Measurements from ENCODE around the gene SOCS7. TPM values are rescaled to one million over a fixed set of nuclear protein-coding genes. Genes with fewer than 3 reads are reported as not detected.

SOCS7 gene
- total RNA-seq, 2 donors from 2014 or later, result 11.4 to 15.3 TPM

DNA sequence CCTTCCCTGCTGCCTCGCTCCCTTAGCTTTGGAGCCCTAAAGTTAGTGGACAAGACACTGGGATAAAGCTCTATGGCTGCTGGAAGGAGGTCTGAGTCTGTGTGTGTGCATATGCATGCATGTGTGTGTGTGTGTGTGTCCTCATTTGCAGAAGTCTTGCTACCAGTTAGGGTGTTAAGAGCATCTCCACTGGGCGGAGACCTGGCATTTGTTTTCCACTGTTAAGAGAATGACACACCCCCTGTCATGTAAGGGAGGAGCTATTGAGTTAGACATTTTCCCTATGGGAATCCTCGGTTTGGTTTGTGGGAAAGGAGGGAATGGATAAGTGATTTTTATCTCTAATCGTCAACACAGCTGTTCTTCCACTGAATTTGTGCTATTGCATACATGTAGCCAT lies 51.8 kb downstream of the SOCS7 start:
- Histone ChIP-seq H3K36me3 (no peaks in the 10 kb centered on the region), H3K27ac (no peak overlapping the region), H3K4me1 (no peaks in the 10 kb centered on the region), H3K9me3 (no peaks in the 10 kb centered on the region), H3K4me3 (no peak overlapping the region), H3K27me3 (no peaks in the 10 kb centered on the region), H3K9ac (ENCODE audit: low read depth in 2 of 2, low read length in 2 of 2) (no peak overlapping the region)
- no peak for DNase-seq
- TF ChIP-seq, protein P1, sequence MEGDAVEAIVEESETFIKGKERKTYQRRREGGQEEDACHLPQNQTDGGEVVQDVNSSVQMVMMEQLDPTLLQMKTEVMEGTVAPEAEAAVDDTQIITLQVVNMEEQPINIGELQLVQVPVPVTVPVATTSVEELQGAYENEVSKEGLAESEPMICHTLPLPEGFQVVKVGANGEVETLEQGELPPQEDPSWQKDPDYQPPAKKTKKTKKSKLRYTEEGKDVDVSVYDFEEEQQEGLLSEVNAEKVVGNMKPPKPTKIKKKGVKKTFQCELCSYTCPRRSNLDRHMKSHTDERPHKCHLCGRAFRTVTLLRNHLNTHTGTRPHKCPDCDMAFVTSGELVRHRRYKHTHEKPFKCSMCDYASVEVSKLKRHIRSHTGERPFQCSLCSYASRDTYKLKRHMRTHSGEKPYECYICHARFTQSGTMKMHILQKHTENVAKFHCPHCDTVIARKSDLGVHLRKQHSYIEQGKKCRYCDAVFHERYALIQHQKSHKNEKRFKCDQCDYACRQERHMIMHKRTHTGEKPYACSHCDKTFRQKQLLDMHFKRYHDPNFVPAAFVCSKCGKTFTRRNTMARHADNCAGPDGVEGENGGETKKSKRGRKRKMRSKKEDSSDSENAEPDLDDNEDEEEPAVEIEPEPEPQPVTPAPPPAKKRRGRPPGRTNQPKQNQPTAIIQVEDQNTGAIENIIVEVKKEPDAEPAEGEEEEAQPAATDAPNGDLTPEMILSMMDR (IDR thresholded peaks at IDR 0.05), result no peak
- intact Hi-C loops (cut with DNase I), result no loop called here

DNA sequence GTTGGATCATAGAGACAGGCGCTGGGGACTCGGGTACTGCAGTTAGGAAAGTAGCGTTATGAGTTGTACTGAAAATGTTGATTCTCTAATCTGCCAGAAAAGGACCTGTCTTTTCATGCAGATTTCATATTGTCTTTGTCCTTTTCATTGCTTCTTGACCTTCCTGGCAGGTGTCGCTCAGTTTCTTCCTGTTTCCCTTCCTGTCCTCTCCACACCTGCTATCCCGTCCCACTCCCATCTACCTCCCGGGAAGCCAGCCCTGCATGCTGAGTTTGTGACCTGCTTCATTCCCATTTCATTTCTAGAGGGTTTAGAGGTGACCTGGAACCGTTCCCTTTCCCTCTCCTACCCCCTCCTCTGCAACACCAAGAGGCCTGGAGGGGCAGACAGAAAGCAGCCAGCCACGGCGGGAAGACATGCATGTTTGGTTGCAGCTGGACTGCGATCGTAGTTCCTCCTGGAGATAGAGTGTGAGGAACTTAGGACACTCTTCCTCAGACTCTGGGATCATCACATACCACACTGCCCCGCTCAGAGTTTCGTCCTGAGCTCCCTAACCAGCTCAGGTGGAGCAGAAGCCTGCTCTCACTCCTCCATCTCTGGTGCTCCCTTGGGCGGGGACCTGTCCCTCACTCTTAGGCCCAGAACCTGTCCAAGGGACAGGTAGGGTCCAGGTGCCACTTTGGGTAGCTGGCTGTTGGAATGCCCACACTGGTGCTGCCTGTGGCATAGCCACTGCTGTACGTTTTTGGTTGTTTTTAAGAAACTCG lies 52.7 kb downstream of the SOCS7 start:
- intact Hi-C loops (cut with DNase I), result no loop called here
- H3K4me3 ChIP-seq, result no peak overlapping the region

DNA sequence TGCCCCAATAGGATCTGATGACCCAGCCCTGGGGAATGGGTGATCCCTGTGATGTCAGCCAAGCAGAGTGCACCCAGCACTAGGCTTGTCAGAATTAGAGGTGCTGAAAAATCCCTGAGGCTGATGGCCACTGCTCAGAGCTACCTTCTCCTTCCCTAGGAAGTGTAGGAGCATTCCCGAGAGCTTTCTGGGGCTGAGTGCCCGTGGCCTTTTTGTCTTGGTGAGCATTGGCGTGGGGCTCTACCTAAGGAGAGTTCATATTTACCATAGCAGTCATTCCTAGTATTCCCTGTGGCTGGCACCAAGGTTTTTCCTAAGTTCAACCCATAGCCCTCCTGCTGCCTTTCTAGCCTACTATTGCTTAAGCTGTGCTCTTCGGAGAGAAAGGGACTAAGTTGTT lies 54.0 kb downstream of the SOCS7 start:
- no peak for DNase-seq
- intact Hi-C loops (cut with DNase I), result no loop called here

More for the DNA sequence above, 52.7 kb downstream of the SOCS7 start:
- Histone ChIP-seq H3K27me3 (no peaks in the 10 kb centered on the region), H3K27ac (no peak overlapping the region), H3K9me3 (no peaks in the 10 kb centered on the region), H3K36me3 (no peaks in the 10 kb centered on the region), H3K4me1 (no peaks in the 10 kb centered on the region), H3K9ac (ENCODE audit: low read depth in 2 of 2, low read length in 2 of 2) (no peak overlapping the region)
- DNase-seq, result no peak
- TF ChIP-seq, protein P1 (IDR thresholded peaks at IDR 0.05), result no peak

DNA sequence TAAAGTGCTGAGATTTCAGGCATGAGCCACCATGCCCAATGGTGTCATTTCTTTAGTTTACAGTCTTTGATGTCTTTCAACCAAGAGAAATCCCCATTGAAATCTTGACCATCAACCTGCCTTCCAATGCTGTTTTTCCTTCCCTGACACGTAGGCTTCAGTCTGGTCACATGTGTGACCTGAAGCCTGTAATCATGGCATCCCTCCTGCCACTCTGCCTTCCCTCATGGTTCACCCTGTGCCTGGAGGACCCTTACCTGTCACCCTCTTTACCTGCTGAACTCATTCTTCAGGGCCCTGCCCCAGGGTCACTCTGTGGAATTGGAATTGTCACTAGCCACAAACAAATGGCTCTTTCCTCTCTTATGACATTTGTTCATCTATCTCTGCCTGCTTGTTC lies 58.6 kb downstream of the SOCS7 start:
- Histone ChIP-seq H3K9ac (ENCODE audit: low read depth in 2 of 2, low read length in 2 of 2) (no peak overlapping the region), H3K4me1 (peaks cover 7% of the 10 kb centered on the region), H3K36me3 (no peaks in the 10 kb centered on the region), H3K9me3 (no peaks in the 10 kb centered on the region), H3K4me3 (no peak overlapping the region), H3K27ac (no peak overlapping the region), H3K27me3 (no peaks in the 10 kb centered on the region)
- TF ChIP-seq, protein P1 (IDR thresholded peaks at IDR 0.05), result no peak
- no peak for DNase-seq
- intact Hi-C loops (cut with DNase I), result no loop called here

More for the DNA sequence above, 54.0 kb downstream of the SOCS7 start:
- TF ChIP-seq, protein P1 (IDR thresholded peaks at IDR 0.05), result no peak
- Histone ChIP-seq H3K27ac (no peak overlapping the region), H3K4me3 (no peak overlapping the region), H3K4me1 (no peaks in the 10 kb centered on the region), H3K36me3 (no peaks in the 10 kb centered on the region), H3K9me3 (no peaks in the 10 kb centered on the region), H3K9ac (ENCODE audit: low read depth in 2 of 2, low read length in 2 of 2) (no peak overlapping the region), H3K27me3 (no peaks in the 10 kb centered on the region)

DNA sequence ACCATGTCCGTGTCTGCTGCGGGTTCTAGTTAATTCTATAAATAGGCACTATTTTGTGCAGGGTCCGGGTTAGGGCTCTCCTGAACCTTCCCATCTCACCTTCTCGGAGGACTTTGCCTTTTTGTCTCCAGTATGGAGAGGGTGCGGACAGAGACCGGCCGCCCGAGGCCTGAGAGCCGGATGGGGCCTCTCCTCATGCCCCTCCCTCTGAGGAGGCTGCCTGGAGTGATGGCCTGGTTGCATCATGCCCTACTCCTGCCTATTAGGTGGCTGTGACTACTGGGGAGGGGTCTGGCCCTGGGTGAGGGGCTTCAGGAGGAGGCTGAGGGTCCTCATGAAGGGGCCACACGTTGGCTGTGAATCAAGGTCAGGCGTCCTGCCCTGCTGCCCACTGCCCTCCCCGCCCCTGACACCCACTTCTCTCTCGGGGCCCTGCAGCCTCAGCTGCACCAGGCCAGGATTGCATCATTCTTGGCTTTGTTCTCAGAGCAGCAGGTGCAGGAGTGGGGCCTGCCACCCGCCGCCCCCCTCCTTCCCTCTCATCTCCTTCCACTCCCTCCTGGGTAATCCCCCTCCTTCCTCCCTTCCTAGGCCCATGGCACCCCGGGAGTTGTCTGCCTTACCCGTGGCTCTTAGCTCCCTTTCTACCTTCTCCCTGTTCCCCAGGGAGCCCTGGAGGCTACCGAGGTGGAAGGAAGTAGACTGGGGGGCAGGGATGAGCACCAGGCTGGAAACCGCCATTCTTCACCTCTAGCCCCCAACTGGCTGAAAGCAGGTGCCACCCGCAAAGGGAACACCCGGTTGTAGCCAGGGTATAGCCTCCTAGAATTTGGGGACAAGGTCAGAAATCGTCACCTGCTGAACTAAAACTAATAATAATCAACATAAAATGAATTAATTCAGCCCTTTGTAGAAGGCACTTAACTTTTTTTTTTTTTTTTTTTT lies 63.9 kb downstream of the SOCS7 start:
- intact Hi-C loops (cut with DNase I), result no loop called here
- TF ChIP-seq, protein P1 (IDR thresholded peaks at IDR 0.05), result no peak
- peaks cover 9% of the 10 kb centered on the region for H3K4me1 ChIP-seq
- no peak for DNase-seq
- H3K9me3 ChIP-seq, result no peaks in the 10 kb centered on the region
- no peak overlapping the region for H3K4me3 ChIP-seq
- H3K9ac ChIP-seq (ENCODE audit: low read depth in 2 of 2, low read length in 2 of 2), result no peak overlapping the region
- no peak overlapping the region for H3K27ac ChIP-seq
- no peaks in the 10 kb centered on the region for H3K36me3 ChIP-seq
- H3K27me3 ChIP-seq, result peaks cover 22% of the 10 kb centered on the region

Data from colonic mucosa (tissue), 4 donors.